Breast epithelium (tissue), 3 donors: ENCODE measurements around the gene LRRFIP1.

Experiments
- CTCF ChIP-seq, 3 donors: fragments of 450-650 bp; IDR thresholded peaks; one replicate each; pipeline ENCODE4 v1.5.1; 2016 to 2017; ENCODE audit warnings: antibody characterized with exemption in 3 of 3, mild to moderate bottlenecking in 3 of 3, moderate library complexity in 3 of 3
- POLR2A ChIP-seq: fragments of 450-650 bp; IDR thresholded peaks from one replicate; pipeline ENCODE4 v1.6.1; 2016; ENCODE audit warnings: antibody characterized with exemption, mild to moderate bottlenecking, moderate library complexity
- POLR2AphosphoS5 ChIP-seq, 3 donors: sonication (generic); formaldehyde crosslinking; IDR thresholded peaks; one replicate each; pipeline ENCODE4 v1.6.1; 2017; ENCODE audit warnings: antibody characterized with exemption in 3 of 3

- TF ChIP-seq CTCF (IDR thresholded peaks at IDR 0.05) (no peak), POLR2A (no peak), POLR2AphosphoS5 (IDR thresholded peaks at IDR 0.05) (no peak)
Observed at GRCh38 chr2:237715459-237715947, 88.1 kb downstream of the LRRFIP1 start.
